ENCODE data around the gene HSF2. TPM values are rescaled to one million over a fixed set of nuclear protein-coding genes. Genes with fewer than 3 reads are reported as not detected.

Gene HSF2
- total and polyA plus RNA-seq, 2 of the 13 experiments (the other 11 are each of a cell fraction or from before 2014, with no cell fraction given), result 24.8 to 26.4 TPM

DNA sequence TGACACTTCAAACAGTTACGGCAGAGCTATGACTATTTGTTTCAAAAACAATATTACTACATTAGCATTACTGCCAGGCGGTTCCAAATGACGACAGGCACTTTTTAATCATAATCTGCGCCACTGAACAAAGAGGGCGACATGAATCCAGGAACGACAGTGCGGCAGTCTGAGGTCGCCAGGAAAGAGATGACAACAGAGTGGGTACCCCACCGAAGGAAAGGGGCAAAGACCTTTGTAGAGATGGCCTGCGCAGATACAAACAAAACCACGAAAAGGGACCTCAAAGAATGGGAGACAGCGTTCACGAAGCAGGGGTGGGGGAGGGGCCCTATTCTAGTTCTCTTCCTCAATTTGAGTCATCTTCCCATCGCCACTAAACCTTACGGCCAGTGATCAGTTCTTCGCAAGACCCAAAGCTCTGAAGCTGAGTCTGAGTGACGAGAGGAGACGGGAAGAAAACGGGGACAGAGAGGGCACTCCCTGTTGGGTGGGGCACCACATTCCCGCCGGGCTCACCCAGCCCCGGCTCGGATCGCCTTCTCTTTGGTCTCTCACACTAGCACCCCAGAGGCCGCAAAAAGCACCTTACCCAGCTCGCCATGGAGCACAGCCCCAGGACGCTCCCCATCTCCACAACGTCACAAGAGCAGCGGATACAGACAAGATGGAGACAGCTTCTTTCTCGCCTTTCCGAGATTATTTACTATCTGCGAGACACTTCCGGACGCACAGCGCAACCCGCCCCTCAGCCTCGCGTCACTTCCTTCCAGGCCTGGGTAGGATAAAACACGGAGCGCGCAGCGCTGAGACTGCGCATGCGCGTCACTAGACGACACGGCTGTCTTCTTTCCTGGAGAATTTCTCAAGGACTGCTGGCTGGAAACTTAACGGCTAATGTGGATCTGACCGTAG is 71.9 kb downstream of the HSF2 start, which contains the start of gene SERINC1 (continued):
- TF ChIP-seq, protein P1, sequence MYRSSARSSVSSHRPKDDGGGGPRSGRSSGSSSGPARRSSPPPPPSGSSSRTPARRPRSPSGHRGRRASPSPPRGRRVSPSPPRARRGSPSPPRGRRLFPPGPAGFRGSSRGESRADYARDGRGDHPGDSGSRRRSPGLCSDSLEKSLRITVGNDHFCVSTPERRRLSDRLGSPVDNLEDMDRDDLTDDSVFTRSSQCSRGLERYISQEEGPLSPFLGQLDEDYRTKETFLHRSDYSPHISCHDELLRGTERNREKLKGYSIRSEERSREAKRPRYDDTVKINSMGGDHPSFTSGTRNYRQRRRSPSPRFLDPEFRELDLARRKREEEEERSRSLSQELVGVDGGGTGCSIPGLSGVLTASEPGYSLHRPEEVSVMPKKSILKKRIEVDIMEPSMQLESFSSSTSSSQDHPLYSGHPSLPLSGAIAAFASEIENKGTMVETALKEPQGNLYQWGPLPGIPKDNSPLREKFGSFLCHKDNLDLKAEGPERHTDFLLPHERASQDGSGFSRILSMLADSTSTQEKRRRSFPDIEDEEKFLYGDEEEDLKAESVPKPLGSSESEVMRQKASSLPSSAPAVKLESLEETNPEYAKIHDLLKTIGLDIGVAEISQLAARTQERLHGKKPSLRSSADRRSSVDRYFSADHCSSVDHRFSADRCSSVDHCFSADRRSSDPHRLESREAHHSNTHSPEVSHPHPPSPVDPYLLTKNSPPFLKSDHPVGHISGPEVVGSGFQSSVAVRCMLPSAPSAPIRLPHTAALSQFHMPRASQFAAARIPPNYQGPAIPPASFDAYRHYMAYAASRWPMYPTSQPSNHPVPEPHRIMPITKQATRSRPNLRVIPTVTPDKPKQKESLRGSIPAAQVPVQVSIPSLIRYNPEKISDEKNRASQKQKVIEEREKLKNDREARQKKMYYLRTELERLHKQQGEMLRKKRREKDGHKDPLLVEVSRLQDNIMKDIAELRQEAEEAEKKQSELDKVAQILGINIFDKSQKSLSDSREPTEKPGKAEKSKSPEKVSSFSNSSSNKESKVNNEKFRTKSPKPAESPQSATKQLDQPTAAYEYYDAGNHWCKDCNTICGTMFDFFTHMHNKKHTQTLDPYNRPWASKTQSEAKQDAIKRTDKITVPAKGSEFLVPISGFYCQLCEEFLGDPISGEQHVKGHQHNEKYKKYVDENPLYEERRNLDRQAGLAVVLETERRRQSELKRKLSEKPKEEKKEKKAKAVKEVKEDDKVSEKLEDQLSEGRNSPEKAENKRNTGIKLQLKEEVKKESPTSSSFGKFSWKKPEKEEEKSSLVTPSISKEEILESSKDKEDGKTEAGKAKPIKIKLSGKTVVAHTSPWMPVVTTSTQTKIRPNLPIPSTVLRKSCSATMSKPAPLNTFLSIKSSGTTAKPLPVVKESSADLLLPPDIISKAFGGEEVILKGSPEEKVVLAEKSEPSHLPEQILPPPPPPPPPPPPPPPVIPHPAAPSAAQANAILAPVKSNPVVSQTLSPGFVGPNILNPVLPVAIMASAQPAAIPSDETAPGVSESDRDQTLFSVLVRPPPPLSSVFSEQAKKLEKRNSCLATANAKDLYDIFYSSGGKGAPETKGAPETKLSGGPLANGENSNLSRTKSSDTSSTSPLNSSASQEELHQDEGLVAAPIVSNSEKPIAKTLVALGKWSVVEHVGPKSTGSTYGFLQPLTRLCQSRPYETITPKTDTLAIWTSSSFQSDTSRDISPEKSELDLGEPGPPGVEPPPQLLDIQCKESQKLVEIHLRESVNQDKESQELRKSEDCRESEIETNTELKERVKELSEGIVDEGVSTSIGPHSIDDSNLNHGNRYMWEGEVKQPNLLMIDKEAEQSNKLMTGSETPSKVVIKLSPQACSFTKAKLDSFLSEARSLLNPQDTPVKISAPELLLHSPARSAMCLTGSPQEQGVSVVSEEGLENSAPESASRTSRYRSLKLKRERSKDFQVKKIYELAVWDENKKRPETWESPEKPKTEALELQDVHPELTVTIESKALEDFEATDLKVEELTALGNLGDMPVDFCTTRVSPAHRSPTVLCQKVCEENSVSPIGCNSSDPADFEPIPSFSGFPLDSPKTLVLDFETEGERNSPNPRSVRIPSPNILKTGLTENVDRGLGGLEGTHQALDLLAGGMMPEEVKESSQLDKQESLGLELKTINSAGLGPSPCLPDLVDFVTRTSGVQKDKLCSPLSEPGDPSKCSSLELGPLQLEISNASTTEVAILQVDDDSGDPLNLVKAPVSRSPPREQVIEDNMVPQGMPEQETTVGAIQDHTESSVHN (CRISPR knock-in tag; IDR thresholded peaks at IDR 0.05), result no peak
- TF ChIP-seq HNF4G (IDR thresholded peaks at IDR 0.05; ENCODE audit: borderline replicate concordance, low read depth, low read length) (no peak), HNF4G (CRISPR knock-in tag; IDR thresholded peaks at IDR 0.05; ENCODE audit: borderline replicate concordance, low read depth) (no peak; the same call in 1 of the 2 replicates), CCAR2 (optimal IDR thresholded peaks at IDR 0.05; ENCODE audit: low read depth, low read length) (no peak), SRSF4 (IDR thresholded peaks at IDR 0.05; ENCODE audit: low read depth, low read length, poor library complexity, severe bottlenecking) (no peak), ZNF816 (CRISPR knock-in tag; IDR thresholded peaks at IDR 0.05; ENCODE audit: borderline replicate concordance) (peak; percentile 52; the same call in 1 of the 2 replicates), NFKB2 (CRISPR knock-in tag; IDR thresholded peaks at IDR 0.05; ENCODE audit: borderline replicate concordance) (peak; percentile 90; the same call in 1 of the 2 replicates), HDAC2 (CRISPR knock-in tag; IDR thresholded peaks at IDR 0.05) (0 out of 2 replicates have a peak, but pooled peaks have one; percentile 51), SP1 (IDR thresholded peaks at IDR 0.05) (no peak), SP1 (CRISPR knock-in tag; IDR thresholded peaks at IDR 0.05) (peak; percentile 72; the same call in 1 of the 2 replicates), ZNF556 (CRISPR knock-in tag; IDR thresholded peaks at IDR 0.05; ENCODE audit: borderline replicate concordance) (peak; percentile 86; the same call in 1 of the 2 replicates), ZNF33A (CRISPR knock-in tag; IDR thresholded peaks at IDR 0.05; ENCODE audit: borderline replicate concordance) (no peak), ZNF670 (CRISPR knock-in tag; IDR thresholded peaks at IDR 0.05; ENCODE audit: borderline replicate concordance) (no peak), ZMYM3 (CRISPR knock-in tag; IDR thresholded peaks at IDR 0.05) (no peak), FIP1L1 (IDR thresholded peaks at IDR 0.05; ENCODE audit: borderline replicate concordance, insufficient read depth, low read depth, low read length) (no peak), POLR2AphosphoS2 (IDR thresholded peaks at IDR 0.05; ENCODE audit: low read depth, low read length) (no peak), KLF15 (CRISPR knock-in tag; IDR thresholded peaks at IDR 0.05; ENCODE audit: borderline replicate concordance) (no peak)
- TF ChIP-seq, protein P2, sequence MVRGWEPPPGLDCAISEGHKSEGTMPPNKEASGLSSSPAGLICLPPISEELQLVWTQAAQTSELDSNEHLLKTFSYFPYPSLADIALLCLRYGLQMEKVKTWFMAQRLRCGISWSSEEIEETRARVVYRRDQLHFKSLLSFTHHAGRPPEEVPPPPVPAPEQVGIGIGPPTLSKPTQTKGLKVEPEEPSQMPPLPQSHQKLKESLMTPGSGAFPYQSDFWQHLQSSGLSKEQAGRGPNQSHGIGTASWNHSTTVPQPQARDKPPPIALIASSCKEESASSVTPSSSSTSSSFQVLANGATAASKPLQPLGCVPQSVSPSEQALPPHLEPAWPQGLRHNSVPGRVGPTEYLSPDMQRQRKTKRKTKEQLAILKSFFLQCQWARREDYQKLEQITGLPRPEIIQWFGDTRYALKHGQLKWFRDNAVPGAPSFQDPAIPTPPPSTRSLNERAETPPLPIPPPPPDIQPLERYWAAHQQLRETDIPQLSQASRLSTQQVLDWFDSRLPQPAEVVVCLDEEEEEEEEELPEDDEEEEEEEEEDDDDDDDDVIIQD (CRISPR knock-in tag; IDR thresholded peaks at IDR 0.05; ENCODE audit: low read depth), result peak; percentile 94
- TF ChIP-seq, protein P3, sequence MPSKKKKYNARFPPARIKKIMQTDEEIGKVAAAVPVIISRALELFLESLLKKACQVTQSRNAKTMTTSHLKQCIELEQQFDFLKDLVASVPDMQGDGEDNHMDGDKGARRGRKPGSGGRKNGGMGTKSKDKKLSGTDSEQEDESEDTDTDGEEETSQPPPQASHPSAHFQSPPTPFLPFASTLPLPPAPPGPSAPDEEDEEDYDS (CRISPR knock-in tag; IDR thresholded peaks at IDR 0.05), result peak; percentile 95
